SK-N-SH (cell line): ENCODE results near the gene DENND1A. TPM values are rescaled to one million over a fixed set of nuclear protein-coding genes. Genes with fewer than 3 reads are reported as not detected.

ENCODE experiments used
- CTCF ChIA-PET: fragments of 300-600, 350-600 bp; formaldehyde crosslinking; extraction: SDS; loops from one replicate; lab custom pipeline; 2021; lab: Yijun Ruan, JAX
- POLR2A ChIA-PET: fragments of 350-600 bp; sonication (Branson Sonifier 250); formaldehyde crosslinking; extraction: SDS; loops from one replicate; lab custom pipeline; 2020; ENCODE audit warnings: antibody characterized with exemption, inconsistent platforms; lab: Yijun Ruan, JAX
- DNase-seq: peaks from one replicate; pipeline ENCODE4 v3.0.0; 2012
- H2AFZ ChIP-seq: fragments of 200-600 bp; sonication (generic); 2 replicates; pipeline ENCODE4 v1.8.1; 2016; ENCODE audit warnings: antibody characterized with exemption, mild to moderate bottlenecking, low read depth
- H3F3A ChIP-seq: fragments of 200-600 bp; sonication (generic); replicated peaks from 2 replicates; pipeline ENCODE3; 2016; ENCODE audit warnings: antibody characterized with exemption, mild to moderate bottlenecking; ENCODE audit not compliant: insufficient read depth
- H3K27ac ChIP-seq, 2 experiments: fragments of 200-500 bp in 1 of 2; fragments of 200-600 bp in 1 of 2; sonication (Bioruptor generic) in 1 of 2; sonication (generic), shearing (Covaris generic) in 1 of 2; 2 replicates each; pipeline versions ENCODE4 v1.5.1 to v1.6.1; 2014 to 2016; ENCODE audit warnings: low read depth in 2 of 2, inconsistent platforms in 1 of 2, low read length in 1 of 2, mild to moderate bottlenecking in 1 of 2, mixed read lengths in 1 of 2
- H3K27me3 ChIP-seq: fragments of 200-600 bp; sonication (generic), shearing (Covaris generic); 2 replicates; pipeline ENCODE4 v1.6.1; 2016; ENCODE audit warnings: mixed run types; ENCODE audit not compliant: insufficient read depth
- H3K36me3 ChIP-seq, 2 experiments: fragments of 200-500 bp in 1 of 2; fragments of 200-600 bp in 1 of 2; sonication (Bioruptor generic) in 1 of 2; sonication (generic) in 1 of 2; replicated peaks in 1 of 2; 2 replicates each; pipeline versions ENCODE3 to v1.5.1; 2014 to 2016; ENCODE audit warnings: low read length in 1 of 2, mild to moderate bottlenecking in 1 of 2; ENCODE audit not compliant: insufficient read depth in 2 of 2, control insufficient read depth in 1 of 2
- H3K4me1 ChIP-seq, 2 experiments: fragments of 200-500 bp in 1 of 2; fragments of 200-600 bp in 1 of 2; sonication (Bioruptor generic) in 1 of 2; sonication (generic), shearing (Covaris generic) in 1 of 2; 2 replicates each; pipeline versions ENCODE4 v1.5.1 to v1.6.1; 2014 to 2016; ENCODE audit warnings: low read depth in 1 of 2, low read length in 1 of 2, mixed run types in 1 of 2; ENCODE audit not compliant: insufficient read depth in 2 of 2, control insufficient read depth in 1 of 2
- H3K4me2 ChIP-seq: fragments of 200-600 bp; sonication (generic), shearing (Covaris generic); 2 replicates; pipeline ENCODE4 v1.6.1; 2017; ENCODE audit warnings: mixed run types
- H3K4me3 ChIP-seq, 2 experiments: fragments of 200-500 bp in 1 of 2; fragments of 200-600 bp in 1 of 2; sonication (Bioruptor generic) in 1 of 2; sonication (generic), shearing (Covaris generic) in 1 of 2; 2 replicates each; pipeline versions ENCODE4 v1.5.1 to v1.8.1; 2014 to 2016; ENCODE audit warnings: low read depth in 2 of 2, inconsistent platforms in 1 of 2, low read length in 1 of 2, mild to moderate bottlenecking in 1 of 2, mixed read lengths in 1 of 2, moderate library complexity in 1 of 2
- H3K79me2 ChIP-seq: fragments of 200-600 bp; sonication (generic); 2 replicates; pipeline ENCODE4 v1.8.1; 2017; ENCODE audit warnings: mild to moderate bottlenecking; ENCODE audit not compliant: insufficient read depth
- H3K9ac ChIP-seq: fragments of 200-600 bp; sonication (generic); 2 replicates; pipeline ENCODE4 v1.6.1; 2017; ENCODE audit warnings: mixed run types
- H3K9me2 ChIP-seq: fragments of 200-600 bp; sonication (generic); 2 replicates; pipeline ENCODE4 v1.6.1; 2017; ENCODE audit warnings: mixed run types
- H3K9me3 ChIP-seq: fragments of 200-600 bp; sonication (generic); 2 replicates; pipeline ENCODE4 v1.6.1; 2017; ENCODE audit warnings: mixed run types, mild to moderate bottlenecking, moderate library complexity
- H4K20me1 ChIP-seq: fragments of 200-600 bp; sonication (generic); 2 replicates; pipeline ENCODE4 v1.6.1; 2017; ENCODE audit warnings: mild to moderate bottlenecking, mixed run types; ENCODE audit not compliant: insufficient read depth
- EP300 ChIP-seq, 2 experiments: IDR thresholded peaks; 2 replicates each; pipeline versions ENCODE4 v1.4.0 to v1.6.1; 2012; ENCODE audit warnings: borderline replicate concordance in 1 of 2, low read depth in 1 of 2, low read length in 1 of 2
- FOSL2 ChIP-seq: IDR thresholded peaks from 2 replicates; pipeline ENCODE4 v1.4.0; 2012; ENCODE audit warnings: low read depth, mild to moderate bottlenecking, moderate library complexity, borderline replicate concordance
- FOXM1 ChIP-seq: IDR thresholded peaks from 2 replicates; pipeline ENCODE4 v1.4.0; 2012; ENCODE audit warnings: low read depth, mild to moderate bottlenecking
- GABPA ChIP-seq: IDR thresholded peaks from 2 replicates; pipeline ENCODE4 v1.4.0; 2012; ENCODE audit warnings: low read depth, mild to moderate bottlenecking
- GATA2 ChIP-seq: sonication (generic); formaldehyde crosslinking; IDR thresholded peaks from 2 replicates; pipeline ENCODE4 v1.5.0; 2020; ENCODE audit warnings: mild to moderate bottlenecking, missing genetic modification reagents
- IRF3 ChIP-seq: fragments of 150-350 bp; IDR thresholded peaks from 2 replicates; pipeline ENCODE4 v1.6.1; 2016; ENCODE audit warnings: mild to moderate bottlenecking, low read depth, low read length
- JUND ChIP-seq: IDR thresholded peaks from 2 replicates; pipeline ENCODE4 v1.4.0; 2012
- MXI1 ChIP-seq: IDR thresholded peaks from 2 replicates; pipeline ENCODE4 v1.6.1; 2012; ENCODE audit warnings: mild to moderate bottlenecking, low read depth, low read length, improper control_type of control experiment
- RFX5 ChIP-seq: IDR thresholded peaks from 2 replicates; pipeline ENCODE4 v1.6.1; 2012; ENCODE audit warnings: mild to moderate bottlenecking, improper control_type of control experiment, low read length
- SIN3A ChIP-seq: IDR thresholded peaks from 2 replicates; pipeline ENCODE4 v1.6.1; 2012; ENCODE audit warnings: low read depth, mild to moderate bottlenecking, low read length, moderate library complexity, borderline replicate concordance
- TAF1 ChIP-seq: IDR thresholded peaks from 2 replicates; pipeline ENCODE4 v1.6.1; 2012; ENCODE audit warnings: low read depth, mild to moderate bottlenecking, low read length, moderate library complexity, borderline replicate concordance
- WGBS: methylation state at CpG from one replicate; pipeline ENCODE4 v1.1.6; 2017; ENCODE audit warnings: low lambda C conversion rate; 5-methylcytosine and 5-hydroxymethylcytosine counted together
- polyA plus RNA-seq, 3 experiments: library from polyadenylated mRNA; depleted of rRNA; stranded (reverse); fragments of >200 nt; gene quantifications; 2 replicates each; pipeline ENCODE4 v1.2.3, GENCODE V29; 2012

Gene DENND1A
- polyA plus RNA-seq, 1 of the 3 experiments (the other 2 are of a cell fraction): 25.4 TPM

- H3K27me3 ChIP-seq: no peaks in the 10 kb centered on the region
- no peak overlapping the region for H3K27ac ChIP-seq
- no peak overlapping the region for H3K4me2 ChIP-seq
- POLR2A ChIA-PET: no interaction called here
- no peak overlapping the region for H2AFZ ChIP-seq
- WGBS: 94% methylated on average over 12 of the region's 18 CpGs
- H3K36me3 ChIP-seq: no peaks in the 10 kb centered on the region
- H3K9ac ChIP-seq: no peak overlapping the region
- H3K9me2 ChIP-seq: no peaks in the 10 kb centered on the region
- no peaks in the 10 kb centered on the region for H3K9me3 ChIP-seq
- no peaks in the 10 kb centered on the region for H3K79me2 ChIP-seq
- peaks cover 0 to 5% of the 10 kb centered on the region in 2 experiments; a peak in 1 of 4 replicates for H3K4me1 ChIP-seq
- TF ChIP-seq MXI1: no peak
- no peak for TF ChIP-seq SIN3A
- no peak for TF ChIP-seq IRF3
- TF ChIP-seq JUND: no peak
- TF ChIP-seq FOSL2: no peak
- no peak for TF ChIP-seq FOXM1
- TF ChIP-seq RFX5: no peak
- CTCF ChIA-PET: interaction anchor here (0.6 to 6.9 kb wide), 3 partner anchors 310 to 629 kb away, joined by 3 to 23 read pairs (median 3); no protein-coding TSS in a partner anchor
- DNase-seq: no peak
- H4K20me1 ChIP-seq: no peaks in the 10 kb centered on the region
- no peaks in the 10 kb centered on the region for H3F3A ChIP-seq
- H3K4me3 ChIP-seq: no peak overlapping the region
Observed at GRCh38 chr9:123412171-123412820, 517.6 kb downstream of the DENND1A start.

- Histone ChIP-seq H3K4me2 (no peak overlapping the region), H4K20me1 (no peaks in the 10 kb centered on the region), H3K4me1 (peaks cover 0 to 10% of the 10 kb centered on the region in 2 experiments; a peak in 1 of 4 replicates), H3K4me3 (no peak overlapping the region), H3K9me3 (no peaks in the 10 kb centered on the region), H2AFZ (no peak overlapping the region), H3K9me2 (no peaks in the 10 kb centered on the region), H3K27ac (no peak overlapping the region), H3K9ac (no peak overlapping the region), H3K27me3 (no peaks in the 10 kb centered on the region), H3F3A (no peaks in the 10 kb centered on the region), H3K36me3 (no peaks in the 10 kb centered on the region), H3K79me2 (no peaks in the 10 kb centered on the region)
- ChIA-PET CTCF (interaction anchor here (0.6 to 6.9 kb wide), 4 partner anchors 10 to 630 kb away, joined by 3 to 23 read pairs (median 6); no protein-coding TSS in a partner anchor), POLR2A (no interaction called here)
- no peak for DNase-seq
- TF ChIP-seq TAF1 (no peak), GATA2 (CRISPR knock-in tag) (no peak), GABPA (no peak), RFX5 (no peak), EP300 (IDR thresholded peaks at IDR 0.05; ENCODE audit: borderline replicate concordance in 1 of 2, low read depth in 1 of 2, low read length in 1 of 2) (no peak)
- 97% methylated on average over 11 of the region's 11 CpGs for WGBS
Observed at GRCh38 chr9:123411636-123412035, 518.3 kb downstream of the DENND1A start.
